Pancreas (tissue), 10 donors: ENCODE results near the gene INHBB. TPM values are rescaled to one million over a fixed set of nuclear protein-coding genes. Genes with fewer than 3 reads are reported as not detected.
A peak's percentile ranks its signal among the peaks of the same experiment; 100 is the strongest.

ENCODE experiments used
- ATAC-seq, 4 donors: fragments of 200-7000 bp; cut with Tn5 transposase; one replicate each; pipeline versions ENCODE4 v1.8.0 to v1.9.1; 2020; ENCODE audit warnings: mild to moderate bottlenecking in 4 of 4, moderate library complexity in 4 of 4
- DNase-seq, 6 donors: peaks; one replicate each; pipeline ENCODE4 v3.0.0-alpha.2; 2020
- FAIRE-seq: peaks from 2 replicates; lab custom pipeline; 2012; peaks lifted over from hg19 to GRCh38; lab: Jason Lieb, UNC
- H3K27ac ChIP-seq, 4 donors: fragments of 200-600 bp; sonication (generic); 1 replicate in 3 of 4; 2 replicates in 1 of 4; pipeline versions ENCODE4 v1.5.0 to v1.8.0; 2020
- H3K27me3 ChIP-seq, 4 donors: fragments of 200-600 bp; one replicate each; pipeline ENCODE4 v1.8.0; 2021
- H3K36me3 ChIP-seq, 3 donors: fragments of 200-600 bp; sonication (generic) in 1 of 3; one replicate each; pipeline versions ENCODE4 v1.5.0 to v1.8.0; 2020 to 2021
- H3K4me1 ChIP-seq, 3 donors: fragments of 200-600 bp; one replicate each; pipeline ENCODE4 v1.8.0; 2021
- H3K4me3 ChIP-seq, 4 donors: fragments of 200-600 bp; sonication (generic) in 2 of 4; one replicate each; pipeline versions ENCODE4 v1.5.0 to v1.8.0; 2020 to 2021
- H3K9me3 ChIP-seq, 4 donors: fragments of 200-600 bp; one replicate each; pipeline ENCODE4 v1.8.0; 2021
- WGBS, 2 donors: extraction: QIAGEN DNeasy Blood & Tissue Kit; methylation state at CpG; one replicate each; pipeline ENCODE4 v1.1.7; 2013; 5-methylcytosine and 5-hydroxymethylcytosine counted together
- intact Hi-C, 3 donors: fragments of 100-400 bp; cut with DNase I; formaldehyde crosslinking; loops; one replicate each; pipeline versions ENCODE4 v1.11.1 to v1.14.2; 2022
- polyA plus RNA-seq, 2 donors: library from polyadenylated mRNA; stranded (reverse); fragments of 200-250 nt; gene quantifications; one replicate each; pipeline ENCODE4 v1.2.3, GENCODE V29; 2013
- total RNA-seq, 6 donors: library from RNA; stranded (reverse); fragmentation: NEBNext Ultra II Directional in 4 of 6; extraction: Animal tissue kit (Norgen Biotek cat#: 25700) in 4 of 6; gene quantifications; one replicate each; pipeline versions ENCODE4 v1.2.1 to v1.2.4, GENCODE V29; 2021 to 2023
- TF ChIP-seq, protein P1 (sequence below), 4 donors: fragments of 200-600 bp; sonication (generic) in 3 of 4; IDR thresholded peaks; one replicate each; pipeline versions ENCODE4 v1.5.0 to v1.8.0; 2021; ENCODE audit warnings: antibody characterized with exemption in 4 of 4
- donor health status: healthy with polysubstance abuse.
- donor health status: DM: no; HTN: no; CAD: no; lungs with moderate emphysema.
- donor health status: DM: no; HTN: no; CAD: no.
- donor health status: control.
- donor health status: control.
- donor health status: Bipolar disorder and iron deficiency.
- donor health status: DM: yes; HTN: yes; CAD: no.
- donor health status: DM: no; HTN: no; CAD: no.
- donor health status: DM: no; HTN: no; CAD: no.
- donor health status: DM: yes; HTN: yes; CAD: no.

Gene INHBB
- total and polyA plus RNA-seq, 8 donors = 0.59 to 5.1 (median 2.5) TPM

DNA sequence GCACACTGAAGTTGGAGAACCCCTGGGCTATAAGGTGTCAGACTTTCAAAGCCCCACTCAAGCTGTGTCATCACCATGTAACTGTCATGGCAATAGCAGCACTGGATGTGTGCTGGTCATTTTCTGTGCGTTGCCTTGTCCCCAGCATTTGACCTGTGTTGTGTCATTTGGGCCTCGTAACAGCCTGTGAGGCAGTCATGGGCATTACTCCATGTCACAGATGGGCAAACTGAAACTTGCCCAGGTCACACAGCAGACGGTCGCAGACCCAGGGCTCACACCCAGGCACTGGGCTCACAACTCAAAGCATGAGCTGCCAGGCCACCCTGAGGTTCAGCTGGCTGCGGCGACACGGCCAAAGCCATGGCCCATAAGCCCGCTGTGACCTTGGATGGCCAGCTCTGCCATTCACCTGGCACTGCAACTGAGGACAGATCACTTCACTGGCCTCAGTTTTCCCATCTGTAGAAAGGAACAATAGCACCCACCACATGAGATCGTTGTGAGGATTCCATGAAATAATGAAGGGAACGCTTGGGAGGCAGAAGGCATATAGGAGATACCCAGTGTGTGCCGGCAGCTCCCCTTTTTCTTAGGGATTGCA, 36.7 kb downstream of the INHBB start:
- intact Hi-C loops = no loop called here
- H3K4me1 ChIP-seq = no peaks in the 10 kb centered on the region
- no peaks in the 10 kb centered on the region for H3K27me3 ChIP-seq
- FAIRE-seq = no peak
- 92% methylated on average over 11 of the region's 11 CpGs for WGBS, 2 donors
- no peaks in the 10 kb centered on the region for H3K36me3 ChIP-seq
- H3K9me3 ChIP-seq = no peaks in the 10 kb centered on the region
- peak in 1 of 6 donors; percentile 47 for DNase-seq
- TF ChIP-seq, protein P1, sequence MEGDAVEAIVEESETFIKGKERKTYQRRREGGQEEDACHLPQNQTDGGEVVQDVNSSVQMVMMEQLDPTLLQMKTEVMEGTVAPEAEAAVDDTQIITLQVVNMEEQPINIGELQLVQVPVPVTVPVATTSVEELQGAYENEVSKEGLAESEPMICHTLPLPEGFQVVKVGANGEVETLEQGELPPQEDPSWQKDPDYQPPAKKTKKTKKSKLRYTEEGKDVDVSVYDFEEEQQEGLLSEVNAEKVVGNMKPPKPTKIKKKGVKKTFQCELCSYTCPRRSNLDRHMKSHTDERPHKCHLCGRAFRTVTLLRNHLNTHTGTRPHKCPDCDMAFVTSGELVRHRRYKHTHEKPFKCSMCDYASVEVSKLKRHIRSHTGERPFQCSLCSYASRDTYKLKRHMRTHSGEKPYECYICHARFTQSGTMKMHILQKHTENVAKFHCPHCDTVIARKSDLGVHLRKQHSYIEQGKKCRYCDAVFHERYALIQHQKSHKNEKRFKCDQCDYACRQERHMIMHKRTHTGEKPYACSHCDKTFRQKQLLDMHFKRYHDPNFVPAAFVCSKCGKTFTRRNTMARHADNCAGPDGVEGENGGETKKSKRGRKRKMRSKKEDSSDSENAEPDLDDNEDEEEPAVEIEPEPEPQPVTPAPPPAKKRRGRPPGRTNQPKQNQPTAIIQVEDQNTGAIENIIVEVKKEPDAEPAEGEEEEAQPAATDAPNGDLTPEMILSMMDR (IDR thresholded peaks at IDR 0.05) = no peak
- H3K4me3 ChIP-seq = no peak overlapping the region
- no peak overlapping the region for H3K27ac ChIP-seq
- ATAC-seq = no peak

DNA sequence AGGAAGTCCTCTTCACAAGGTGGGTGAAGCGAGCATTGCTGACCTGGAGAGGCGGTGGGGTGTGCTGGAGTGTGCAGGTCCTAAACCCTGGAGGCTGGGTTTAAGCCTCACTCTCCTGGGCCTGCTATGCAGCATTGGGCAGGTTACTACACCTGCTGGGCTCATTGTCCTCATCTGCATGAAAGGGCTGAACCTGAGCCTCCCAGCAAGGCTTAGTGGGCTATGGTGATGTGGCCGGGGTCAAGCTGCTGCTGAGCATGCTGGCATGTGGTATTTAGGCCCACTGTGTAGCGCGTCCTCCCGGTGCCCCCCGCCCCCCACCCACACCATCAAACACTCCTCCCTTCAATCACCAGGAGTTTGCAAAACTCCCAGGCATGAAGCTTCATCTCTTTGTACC, 37.3 kb downstream of the INHBB start:
- intact Hi-C loops = no loop called here
- Histone ChIP-seq H3K9me3 (no peaks in the 10 kb centered on the region), H3K27me3 (no peaks in the 10 kb centered on the region), H3K4me1 (no peaks in the 10 kb centered on the region), H3K36me3 (no peaks in the 10 kb centered on the region), H3K27ac (no peak overlapping the region), H3K4me3 (no peak overlapping the region)
- ATAC-seq (no peak), DNase-seq (peak in 1 of 6 donors; percentile 20), FAIRE-seq (no peak)
- TF ChIP-seq, protein P1 (IDR thresholded peaks at IDR 0.05) = no peak
- WGBS, 2 donors = 80 to 88% methylated on average over 7 of the region's 7 CpGs

DNA sequence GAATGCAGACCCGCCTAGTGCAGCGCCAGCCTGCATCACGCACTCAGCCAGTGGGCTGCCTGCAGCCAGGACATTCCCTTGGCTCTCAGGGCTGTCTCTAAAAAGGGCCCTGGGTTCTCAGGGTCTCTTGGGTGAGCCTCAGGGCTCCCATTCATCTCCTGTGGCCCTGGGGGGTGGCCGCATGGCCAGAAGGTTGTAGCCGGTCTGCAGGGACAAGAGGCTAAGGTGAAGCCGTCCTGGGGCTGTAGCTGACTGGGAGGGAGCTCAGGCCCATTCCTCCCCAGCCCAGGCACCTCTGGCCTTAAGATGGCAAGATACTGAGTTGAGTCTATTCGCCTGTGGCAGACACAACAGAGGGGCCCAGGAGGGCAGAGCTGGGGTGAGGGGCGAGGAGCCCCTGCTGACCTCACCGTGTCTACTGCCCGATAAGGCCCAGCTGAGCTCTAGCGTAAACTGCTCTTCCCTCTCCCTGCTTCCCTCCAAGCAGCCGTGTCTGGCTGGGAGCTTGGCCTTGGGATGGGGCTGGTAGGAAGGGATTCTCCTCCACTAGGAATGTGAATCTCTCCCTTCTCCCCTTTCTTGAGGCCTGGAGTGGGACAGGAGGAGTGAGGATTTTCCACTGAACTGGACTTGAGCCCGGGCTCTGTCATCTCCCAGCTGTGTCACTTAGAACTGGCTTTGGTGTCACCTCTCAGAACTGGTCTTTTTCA, 37.9 kb downstream of the INHBB start:
- H3K36me3 ChIP-seq = no peaks in the 10 kb centered on the region
- TF ChIP-seq, protein P1 (IDR thresholded peaks at IDR 0.05) = no peak
- ATAC-seq (no peak), FAIRE-seq (no peak), DNase-seq (peak in 2 of 6 donors; percentile 39)
- intact Hi-C loops = no loop called here
- no peaks in the 10 kb centered on the region for H3K27me3 ChIP-seq
- 90 to 93% methylated on average over 13 of the region's 13 CpGs for WGBS, 2 donors
- H3K4me3 ChIP-seq = no peak overlapping the region
- H3K9me3 ChIP-seq = no peaks in the 10 kb centered on the region
- no peaks in the 10 kb centered on the region for H3K4me1 ChIP-seq
- no peak overlapping the region for H3K27ac ChIP-seq

DNA sequence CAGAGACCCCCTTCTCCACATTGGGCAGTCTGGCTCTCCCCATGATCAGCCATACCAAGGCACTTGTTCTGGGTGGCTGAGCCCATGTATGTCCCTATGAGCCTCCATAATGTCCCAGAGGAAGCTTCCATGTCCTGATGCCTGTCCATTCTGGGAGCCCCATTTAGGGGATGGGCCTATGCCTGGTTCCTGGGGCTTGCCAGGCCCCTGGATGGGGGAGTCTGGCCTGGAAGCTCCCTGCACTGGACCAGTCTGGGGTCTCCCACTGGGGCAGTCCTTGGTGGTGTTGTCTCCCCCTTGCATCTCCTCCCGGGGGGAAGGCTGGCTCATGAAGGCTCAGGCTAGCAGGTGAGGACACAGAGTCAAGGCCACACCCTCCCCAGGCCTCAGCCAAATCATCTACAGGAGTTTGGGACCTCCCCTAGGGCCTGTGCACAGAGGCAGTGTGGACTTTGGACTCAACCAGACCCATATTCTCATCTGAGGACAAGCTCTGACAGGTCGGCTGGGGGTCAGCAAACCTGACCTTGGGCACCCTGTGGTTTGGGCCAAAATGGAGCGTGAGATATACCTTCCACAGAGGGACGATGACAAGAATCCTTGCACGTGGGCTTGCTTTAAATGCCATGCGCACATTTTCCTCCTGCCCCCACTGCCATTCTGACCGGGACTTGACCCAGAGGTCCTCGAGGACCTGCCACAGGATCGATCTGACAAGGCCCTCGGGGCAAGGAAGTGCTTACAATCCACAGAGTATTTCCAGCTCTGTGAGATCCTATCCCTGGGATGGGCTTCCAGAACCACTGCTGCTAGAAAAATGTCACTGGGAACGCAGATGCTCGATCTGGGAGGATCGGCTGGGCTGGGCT, 38.8 kb downstream of the INHBB start:
- H3K9me3 ChIP-seq = no peaks in the 10 kb centered on the region
- DNase-seq = peak in 4 of 6 donors; percentile 18 to 60 (median 38)
- H3K4me3 ChIP-seq = no peak overlapping the region
- no peak for FAIRE-seq
- H3K4me1 ChIP-seq = no peaks in the 10 kb centered on the region
- H3K27me3 ChIP-seq = no peaks in the 10 kb centered on the region
- TF ChIP-seq, protein P1 (IDR thresholded peaks at IDR 0.05) = no peak
- no peaks in the 10 kb centered on the region for H3K36me3 ChIP-seq
- no peak overlapping the region for H3K27ac ChIP-seq
- WGBS, 2 donors = 42 to 45% methylated on average over 13 of the region's 13 CpGs
- peak in 3 of 4 donors; percentile 62 to 83 (median 74) for ATAC-seq
- intact Hi-C loops = no loop called here
